Activated CD4-positive, alpha-beta T cell treated with anti-CD3 and anti-CD28 coated beads for 1 hour (primary cell): ENCODE results near the gene ABCC6.
"Not testable (repeated sequence)": the region's sequence is repeated elsewhere in the genome, so short reads cannot be mapped to it uniquely, and the experiment has no call there.

Source experiments
- DNase-seq: peaks from one replicate; pipeline ENCODE4 v3.0.0-alpha.2; 2020

ABCC6 gene

GRCh38 chr16:16108759-16109158 is 114.5 kb downstream of the ABCC6 start:
- no peak for DNase-seq

GRCh38 chr16:16107839-16108238 is 115.5 kb downstream of the ABCC6 start:
- no peak for DNase-seq

- DNase-seq = no peak
These were observed 116.8 kb downstream of the ABCC6 start for GRCh38 chr16:16106466-16106865.

- no peak for DNase-seq
These were observed 117.6 kb downstream of the ABCC6 start for GRCh38 chr16:16105646-16106045.

- DNase-seq = not testable (repeated sequence)
These were observed 118.5 kb downstream of the ABCC6 start for GRCh38 chr16:16104804-16105141.

- not testable (repeated sequence) for DNase-seq
These were observed 119.0 kb downstream of the ABCC6 start for GRCh38 chr16:16104132-16104803.

GRCh38 chr16:16102738-16103137 is 120.6 kb downstream of the ABCC6 start:
- no peak for DNase-seq

- no peak for DNase-seq
These were observed 121.7 kb downstream of the ABCC6 start for GRCh38 chr16:16101585-16101984.

- DNase-seq = no peak
These were observed 122.7 kb downstream of the ABCC6 start for GRCh38 chr16:16100631-16101030.

GRCh38 chr16:16099320-16099719 is 124.0 kb downstream of the ABCC6 start:
- DNase-seq = no peak
